HL-60 (cell line): ENCODE measurements around the gene IGF2R.

Experiments used
- TF ChIP-seq, protein P1 (sequence below): IDR thresholded peaks from one replicate; pipeline ENCODE4 v1.5.1; 2011; ENCODE audit warnings: low read length, control low read depth, inconsistent platforms; ENCODE audit not compliant: insufficient read depth
- TF ChIP-seq, protein P2 (sequence below): IDR thresholded peaks from 2 replicates; pipeline ENCODE4 v1.6.1; 2012; ENCODE audit warnings: low read depth; ENCODE audit not compliant: insufficient replicate concordance

DNA sequence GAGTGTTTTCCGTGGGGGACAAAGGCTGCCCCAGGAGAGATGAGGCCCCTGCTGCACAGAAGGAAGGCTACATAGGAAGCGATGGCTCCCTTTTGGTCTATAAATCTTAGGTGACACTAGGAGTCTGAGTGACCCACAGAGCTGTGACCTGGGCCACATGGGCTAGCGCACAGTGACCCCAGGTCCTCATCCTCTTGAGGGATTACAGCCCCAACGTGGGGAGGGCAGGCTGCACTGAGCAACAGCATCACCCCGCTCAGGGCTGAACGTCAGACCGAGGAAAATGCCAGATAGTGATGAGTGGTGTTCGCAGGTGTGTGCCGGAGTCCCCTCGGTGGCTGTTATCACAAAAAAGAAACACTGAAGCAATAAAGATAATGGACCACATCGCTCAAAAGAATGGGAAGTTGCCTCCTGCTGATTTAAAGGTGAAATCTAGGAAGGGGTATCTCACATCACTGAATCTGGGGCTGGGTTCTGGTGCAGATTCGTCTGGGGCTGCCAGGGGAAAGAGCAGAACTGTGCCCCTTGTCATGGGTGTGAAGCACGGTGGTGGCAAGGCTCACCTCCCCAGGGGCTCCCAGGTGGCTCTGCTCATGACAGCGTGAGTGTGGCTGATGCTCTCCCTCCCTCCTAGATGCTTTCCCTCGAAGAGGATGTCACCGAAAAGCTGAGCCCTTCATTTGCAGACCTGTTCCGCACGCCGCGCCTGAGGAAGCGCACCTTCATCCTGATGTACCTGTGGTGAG is 167.2 kb downstream of the IGF2R start:
- TF ChIP-seq, protein P1, sequence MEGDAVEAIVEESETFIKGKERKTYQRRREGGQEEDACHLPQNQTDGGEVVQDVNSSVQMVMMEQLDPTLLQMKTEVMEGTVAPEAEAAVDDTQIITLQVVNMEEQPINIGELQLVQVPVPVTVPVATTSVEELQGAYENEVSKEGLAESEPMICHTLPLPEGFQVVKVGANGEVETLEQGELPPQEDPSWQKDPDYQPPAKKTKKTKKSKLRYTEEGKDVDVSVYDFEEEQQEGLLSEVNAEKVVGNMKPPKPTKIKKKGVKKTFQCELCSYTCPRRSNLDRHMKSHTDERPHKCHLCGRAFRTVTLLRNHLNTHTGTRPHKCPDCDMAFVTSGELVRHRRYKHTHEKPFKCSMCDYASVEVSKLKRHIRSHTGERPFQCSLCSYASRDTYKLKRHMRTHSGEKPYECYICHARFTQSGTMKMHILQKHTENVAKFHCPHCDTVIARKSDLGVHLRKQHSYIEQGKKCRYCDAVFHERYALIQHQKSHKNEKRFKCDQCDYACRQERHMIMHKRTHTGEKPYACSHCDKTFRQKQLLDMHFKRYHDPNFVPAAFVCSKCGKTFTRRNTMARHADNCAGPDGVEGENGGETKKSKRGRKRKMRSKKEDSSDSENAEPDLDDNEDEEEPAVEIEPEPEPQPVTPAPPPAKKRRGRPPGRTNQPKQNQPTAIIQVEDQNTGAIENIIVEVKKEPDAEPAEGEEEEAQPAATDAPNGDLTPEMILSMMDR: no peak
- TF ChIP-seq, protein P2, sequence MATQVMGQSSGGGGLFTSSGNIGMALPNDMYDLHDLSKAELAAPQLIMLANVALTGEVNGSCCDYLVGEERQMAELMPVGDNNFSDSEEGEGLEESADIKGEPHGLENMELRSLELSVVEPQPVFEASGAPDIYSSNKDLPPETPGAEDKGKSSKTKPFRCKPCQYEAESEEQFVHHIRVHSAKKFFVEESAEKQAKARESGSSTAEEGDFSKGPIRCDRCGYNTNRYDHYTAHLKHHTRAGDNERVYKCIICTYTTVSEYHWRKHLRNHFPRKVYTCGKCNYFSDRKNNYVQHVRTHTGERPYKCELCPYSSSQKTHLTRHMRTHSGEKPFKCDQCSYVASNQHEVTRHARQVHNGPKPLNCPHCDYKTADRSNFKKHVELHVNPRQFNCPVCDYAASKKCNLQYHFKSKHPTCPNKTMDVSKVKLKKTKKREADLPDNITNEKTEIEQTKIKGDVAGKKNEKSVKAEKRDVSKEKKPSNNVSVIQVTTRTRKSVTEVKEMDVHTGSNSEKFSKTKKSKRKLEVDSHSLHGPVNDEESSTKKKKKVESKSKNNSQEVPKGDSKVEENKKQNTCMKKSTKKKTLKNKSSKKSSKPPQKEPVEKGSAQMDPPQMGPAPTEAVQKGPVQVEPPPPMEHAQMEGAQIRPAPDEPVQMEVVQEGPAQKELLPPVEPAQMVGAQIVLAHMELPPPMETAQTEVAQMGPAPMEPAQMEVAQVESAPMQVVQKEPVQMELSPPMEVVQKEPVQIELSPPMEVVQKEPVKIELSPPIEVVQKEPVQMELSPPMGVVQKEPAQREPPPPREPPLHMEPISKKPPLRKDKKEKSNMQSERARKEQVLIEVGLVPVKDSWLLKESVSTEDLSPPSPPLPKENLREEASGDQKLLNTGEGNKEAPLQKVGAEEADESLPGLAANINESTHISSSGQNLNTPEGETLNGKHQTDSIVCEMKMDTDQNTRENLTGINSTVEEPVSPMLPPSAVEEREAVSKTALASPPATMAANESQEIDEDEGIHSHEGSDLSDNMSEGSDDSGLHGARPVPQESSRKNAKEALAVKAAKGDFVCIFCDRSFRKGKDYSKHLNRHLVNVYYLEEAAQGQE: no peak
